CD4-positive, alpha-beta T cell treated with Interleukin-1 beta for 1 hour (primary cell): ENCODE results near the gene CHPF.
A peak's percentile ranks its signal among the peaks of the same experiment; 100 is the strongest.

ENCODE experiments used
- DNase-seq, 2 donors: peaks; one replicate each; pipeline ENCODE4 v3.0.0-alpha.2; 2020 to 2022

CHPF gene

DNA sequence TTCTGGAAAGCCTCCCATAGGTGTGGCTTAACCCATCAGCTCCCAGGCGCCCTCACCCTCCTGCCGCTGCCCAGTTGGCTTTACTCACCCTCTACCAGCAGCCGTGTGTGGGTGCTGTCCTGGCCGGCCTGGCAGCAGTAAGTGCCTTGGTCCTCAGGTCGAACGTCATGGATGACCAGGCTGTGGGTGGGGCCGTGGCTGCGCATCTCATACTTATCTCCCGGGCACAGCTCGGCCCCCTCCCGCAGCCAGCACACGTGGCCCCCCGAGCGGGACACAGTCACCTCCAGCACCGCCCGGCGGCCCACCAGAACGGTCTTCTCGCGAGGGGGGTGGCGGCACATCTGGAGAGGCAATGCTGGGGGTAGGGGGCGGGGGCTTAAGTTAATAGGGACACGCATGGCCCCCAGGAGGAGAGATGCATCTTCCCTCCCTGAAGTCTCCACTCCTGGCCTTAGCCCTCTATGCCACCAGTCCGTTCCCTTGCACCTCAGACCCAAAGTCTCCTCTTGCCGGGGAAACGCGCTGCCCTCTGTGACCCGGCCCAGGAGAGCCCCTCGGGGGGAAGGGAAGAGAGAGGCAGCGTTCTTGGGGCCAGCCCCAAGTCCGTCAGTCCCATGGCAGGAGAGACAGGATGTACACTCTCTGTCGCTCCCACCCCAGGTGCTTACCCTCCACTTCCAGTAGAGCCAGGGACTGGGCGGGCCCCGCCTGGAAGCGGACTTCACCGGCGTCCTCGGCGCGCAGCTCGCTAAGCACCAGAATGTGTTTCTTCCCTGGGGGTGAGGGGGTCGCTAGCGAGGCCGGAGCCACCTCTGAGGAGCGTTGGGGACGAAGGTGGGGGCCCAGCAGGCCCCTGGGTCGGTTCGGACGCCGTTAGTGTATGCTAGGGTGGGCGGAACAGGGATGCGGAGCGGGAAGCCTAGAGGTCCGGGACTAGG is 8.1 kb upstream of the CHPF start:
- DNase-seq: peak in 1 of 2 donors; percentile 25

DNA sequence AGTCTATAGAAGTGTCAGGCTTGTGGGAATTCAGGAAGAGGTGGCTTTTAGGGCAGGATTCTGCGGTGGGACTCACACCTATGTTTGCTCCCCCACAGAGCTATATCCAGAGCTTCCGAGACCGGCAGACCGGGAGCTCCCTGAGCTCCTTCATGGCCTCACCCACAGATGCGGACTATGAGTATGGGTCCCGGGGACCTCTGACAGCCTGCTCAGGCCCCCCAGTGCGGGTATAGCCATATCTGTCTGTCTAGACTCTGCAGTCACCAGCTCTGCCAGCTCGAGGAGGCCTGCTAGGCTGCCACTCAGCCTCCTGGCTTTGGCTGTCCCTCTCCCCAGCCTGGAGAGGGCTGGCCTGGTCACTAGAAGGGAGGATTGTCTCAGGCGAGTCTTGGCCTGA is 6.0 kb upstream of the CHPF start:
- DNase-seq: no peak

- DNase-seq: no peak
These were observed 5.4 kb upstream of the CHPF start for GRCh38 chr2:219548990-219549389.

- DNase-seq: no peak
These were observed 4.0 kb upstream of the CHPF start for GRCh38 chr2:219547621-219548020.

DNA sequence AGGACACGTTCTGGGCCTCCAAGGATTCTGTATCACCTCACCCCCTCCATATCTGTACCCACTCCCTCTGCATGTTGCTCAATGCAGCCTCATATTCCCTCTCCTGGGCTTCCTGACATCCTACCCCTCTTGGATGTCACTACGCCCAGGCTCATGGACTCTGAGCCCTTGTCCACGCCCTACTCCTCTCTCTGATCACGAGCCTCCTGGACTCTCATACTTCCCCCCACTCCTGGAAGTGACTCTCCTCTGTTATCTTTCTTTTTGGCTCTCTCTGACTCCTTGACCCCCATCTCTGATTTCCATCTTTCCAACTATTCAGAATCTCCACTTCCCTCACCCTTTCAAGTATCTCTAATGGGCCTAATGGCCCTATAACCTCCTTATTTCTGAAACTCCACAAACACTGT is 2.3 kb upstream of the CHPF start:
- DNase-seq: no peak

DNA sequence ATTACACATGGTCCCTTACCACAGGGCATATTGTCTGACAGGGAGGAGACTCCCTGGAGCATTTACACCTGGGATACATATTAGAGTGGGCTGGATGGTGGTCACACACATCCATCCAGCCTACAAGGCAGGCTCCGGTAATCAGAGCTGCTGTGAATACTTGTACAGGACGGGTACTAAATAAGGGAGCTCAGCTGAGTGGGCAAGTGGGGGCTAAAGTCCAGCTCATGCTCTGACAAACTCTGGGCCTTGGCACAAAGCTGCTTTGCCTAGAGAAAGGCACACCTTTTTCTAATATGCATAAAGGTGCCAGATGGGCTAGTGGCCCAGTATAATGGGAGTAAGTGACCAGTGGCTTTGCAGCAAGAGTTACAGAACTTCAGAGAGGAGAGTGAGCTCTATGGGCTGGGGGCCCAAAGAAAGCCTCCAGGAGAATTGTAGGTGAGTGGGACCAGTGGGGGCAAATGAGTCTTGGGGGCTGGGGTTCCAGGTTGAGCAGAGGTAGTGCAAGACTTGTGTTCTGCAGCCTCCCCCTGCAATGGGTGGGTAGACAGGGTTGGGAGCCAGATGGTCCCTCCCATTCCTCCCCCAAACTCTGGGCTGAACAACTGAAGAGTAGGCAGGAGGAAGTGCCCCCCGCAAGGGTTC is 1.8 kb upstream of the CHPF start:
- DNase-seq: no peak

DNA sequence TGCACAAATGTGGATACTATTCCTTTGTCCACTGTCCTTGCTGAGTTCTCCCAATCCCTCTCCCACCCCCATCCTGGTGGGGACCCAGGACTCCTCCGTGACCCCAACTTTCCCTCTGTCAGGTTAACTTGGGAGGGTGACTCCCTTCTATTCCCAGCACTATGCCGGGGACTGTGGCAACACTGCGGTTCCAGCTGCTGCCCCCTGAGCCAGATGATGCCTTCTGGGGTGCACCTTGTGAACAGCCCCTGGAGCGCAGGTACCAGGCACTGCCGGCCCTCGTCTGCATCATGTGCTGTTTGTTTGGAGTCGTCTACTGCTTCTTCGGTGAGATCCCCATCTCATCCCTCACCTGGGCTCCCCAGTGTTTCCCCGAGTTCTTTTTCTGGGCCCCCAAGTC is 958 bp upstream of the CHPF start:
- no peak for DNase-seq

GRCh38 chr2:219542931-219543595 is 546 bp downstream of the CHPF start:
- no peak for DNase-seq

- peak; percentile 87 to 91 for DNase-seq
These were observed 1.9 kb downstream of the CHPF start for GRCh38 chr2:219541611-219542180.

DNA sequence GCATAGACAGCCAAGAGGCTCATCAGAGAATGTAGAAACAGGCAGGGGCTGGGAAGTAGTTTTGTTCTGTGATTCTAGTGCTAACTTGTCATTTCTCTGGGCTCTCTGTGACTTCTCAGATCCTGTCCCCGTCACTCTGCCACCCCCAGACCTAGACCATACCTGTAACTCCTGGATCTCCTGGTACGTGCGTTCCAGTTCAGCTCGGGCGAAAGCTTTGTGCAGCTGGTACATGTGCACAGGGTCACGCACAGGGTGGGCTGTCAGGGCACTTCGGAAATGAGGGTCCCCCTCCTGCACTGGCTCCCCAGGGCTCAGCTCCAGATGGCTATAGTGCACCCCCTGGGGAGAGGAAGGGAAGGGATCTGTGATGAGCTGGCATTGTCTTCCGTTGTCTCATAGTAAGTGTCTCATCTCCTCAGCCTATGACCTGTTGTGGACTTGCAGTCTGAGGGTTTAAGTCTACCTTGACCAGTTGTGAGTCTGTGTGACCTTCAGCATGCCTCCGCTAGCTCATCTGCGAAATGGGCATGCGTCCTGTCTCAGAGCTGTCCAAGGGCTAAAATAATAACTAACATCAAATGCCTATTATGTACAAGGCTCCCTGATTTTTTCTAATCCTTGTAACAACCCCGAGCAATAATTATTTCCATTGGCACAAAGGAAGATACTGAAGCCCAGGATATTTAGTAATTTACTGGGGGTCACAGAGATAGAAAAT is 2.7 kb downstream of the CHPF start:
- no peak for DNase-seq

DNA sequence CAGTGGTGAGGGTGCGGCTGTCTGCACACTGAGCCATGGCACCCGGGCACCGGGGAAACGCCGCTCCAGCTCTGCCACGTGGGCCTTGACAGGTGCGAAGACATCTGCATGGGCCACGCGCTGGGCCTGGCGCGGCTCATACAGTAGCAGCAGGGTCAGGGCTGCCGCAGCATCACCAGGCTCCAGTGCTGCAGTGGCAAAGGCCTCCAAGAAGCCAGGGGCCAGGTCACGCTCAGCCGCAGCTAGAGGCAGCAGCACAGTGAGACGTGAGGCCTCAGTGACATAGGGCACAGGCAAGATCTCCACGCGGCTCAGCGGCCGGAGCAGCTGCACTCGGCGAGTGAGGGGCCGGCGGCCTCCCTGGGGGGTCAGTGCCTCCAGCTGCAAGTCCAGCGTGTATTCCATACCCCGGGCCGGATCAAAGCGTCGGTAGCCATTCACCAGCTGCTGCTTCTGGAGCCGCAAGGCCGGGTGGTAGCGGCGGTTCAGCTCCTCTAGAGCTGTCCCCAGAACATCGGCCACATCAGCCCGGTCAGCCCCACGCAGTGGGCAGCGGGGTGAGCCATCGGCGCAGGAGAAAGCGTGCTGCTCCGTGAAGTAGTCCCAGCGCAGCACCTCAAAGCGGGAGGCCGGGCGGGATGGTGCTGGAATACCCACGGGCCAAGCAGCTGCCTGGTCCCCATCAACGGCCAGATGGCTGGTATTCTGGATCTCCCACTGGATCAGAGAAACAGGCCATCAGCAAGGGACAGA is 3.5 kb downstream of the CHPF start:
- no peak for DNase-seq

GRCh38 chr2:219538956-219539788 is 4.4 kb downstream of the CHPF start:
- no peak for DNase-seq

- no peak for DNase-seq
These were observed 5.1 kb downstream of the CHPF start for GRCh38 chr2:219538504-219538951.

DNA sequence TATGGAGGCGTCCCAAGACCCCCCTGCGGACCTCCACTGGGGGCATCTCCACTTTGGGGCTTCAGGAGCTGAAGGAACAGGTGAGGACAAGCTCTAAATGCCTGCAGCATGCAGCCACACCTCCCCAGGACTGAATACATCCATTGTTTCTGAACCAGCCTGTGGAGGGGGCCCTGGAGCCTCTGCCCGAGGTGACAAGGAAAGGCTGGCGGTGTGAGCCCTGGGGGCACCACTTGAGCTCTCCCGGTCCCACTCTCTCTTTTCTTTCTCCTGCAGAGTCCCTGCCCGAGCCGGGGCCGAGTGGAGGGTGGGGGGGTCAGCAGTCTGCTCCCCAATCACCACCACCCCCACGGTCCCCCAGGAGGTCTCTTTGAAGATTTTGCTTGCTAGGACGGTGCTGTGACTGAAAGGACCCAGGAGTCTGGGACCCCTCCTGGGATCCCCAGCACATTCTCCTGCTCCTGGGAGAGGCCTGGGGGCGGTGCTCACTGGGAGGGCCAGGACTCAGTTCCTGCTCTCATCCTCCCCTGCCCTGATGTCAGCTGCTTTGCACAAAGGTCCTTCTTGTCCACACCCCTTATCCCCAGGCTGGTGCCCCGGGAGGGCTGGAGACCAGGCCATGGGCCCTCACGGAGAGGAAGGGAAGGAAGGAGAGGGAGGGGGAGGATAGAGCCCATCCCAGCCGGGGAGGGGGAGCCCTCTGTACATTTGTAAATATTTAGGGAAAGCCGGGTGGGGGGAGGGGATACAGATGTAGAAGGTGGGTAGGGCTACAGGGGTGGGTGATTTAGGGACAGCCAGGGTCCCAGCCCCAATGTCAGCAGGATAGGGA is 5.7 kb downstream of the CHPF start:
- no peak for DNase-seq

DNA sequence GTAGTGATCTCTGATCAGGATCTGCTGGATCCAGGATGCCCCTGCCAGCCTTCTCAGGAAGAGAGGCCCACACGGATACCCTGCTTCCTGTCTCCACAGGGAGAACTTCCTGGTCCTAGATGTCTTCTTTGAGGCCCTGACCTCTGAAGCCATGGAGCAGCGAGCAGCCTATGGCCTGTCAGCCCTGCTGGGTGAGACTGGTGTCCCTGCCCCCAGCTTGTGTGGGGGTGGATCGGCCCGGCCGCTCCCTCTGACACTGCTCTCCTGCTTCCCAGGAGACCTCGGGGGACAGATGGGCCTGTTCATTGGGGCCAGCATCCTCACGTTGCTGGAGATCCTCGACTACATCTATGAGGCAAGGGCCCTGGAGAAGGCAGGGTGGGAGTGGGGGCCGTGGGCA is 6.6 kb downstream of the CHPF start:
- DNase-seq: no peak

DNA sequence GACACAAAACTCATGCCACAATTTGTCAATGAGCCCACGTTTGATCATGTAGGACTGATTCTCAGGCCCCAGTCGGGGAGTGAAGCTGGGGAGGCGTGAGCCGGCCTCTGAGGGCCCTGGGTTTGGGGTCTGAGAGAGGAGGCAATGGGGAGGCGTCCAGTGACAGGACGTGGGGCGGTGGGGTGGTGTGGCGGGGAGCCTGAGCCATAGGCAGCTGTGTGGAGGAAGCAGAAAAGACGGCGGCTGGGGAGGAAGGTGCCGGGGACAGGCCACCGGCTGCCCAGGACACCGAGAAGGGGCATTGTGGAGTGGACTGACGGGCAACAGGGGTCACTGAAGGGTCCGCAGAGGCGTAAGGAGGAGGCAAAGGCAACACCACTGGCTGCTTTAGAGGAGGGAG is 7.2 kb downstream of the CHPF start:
- no peak for DNase-seq

DNA sequence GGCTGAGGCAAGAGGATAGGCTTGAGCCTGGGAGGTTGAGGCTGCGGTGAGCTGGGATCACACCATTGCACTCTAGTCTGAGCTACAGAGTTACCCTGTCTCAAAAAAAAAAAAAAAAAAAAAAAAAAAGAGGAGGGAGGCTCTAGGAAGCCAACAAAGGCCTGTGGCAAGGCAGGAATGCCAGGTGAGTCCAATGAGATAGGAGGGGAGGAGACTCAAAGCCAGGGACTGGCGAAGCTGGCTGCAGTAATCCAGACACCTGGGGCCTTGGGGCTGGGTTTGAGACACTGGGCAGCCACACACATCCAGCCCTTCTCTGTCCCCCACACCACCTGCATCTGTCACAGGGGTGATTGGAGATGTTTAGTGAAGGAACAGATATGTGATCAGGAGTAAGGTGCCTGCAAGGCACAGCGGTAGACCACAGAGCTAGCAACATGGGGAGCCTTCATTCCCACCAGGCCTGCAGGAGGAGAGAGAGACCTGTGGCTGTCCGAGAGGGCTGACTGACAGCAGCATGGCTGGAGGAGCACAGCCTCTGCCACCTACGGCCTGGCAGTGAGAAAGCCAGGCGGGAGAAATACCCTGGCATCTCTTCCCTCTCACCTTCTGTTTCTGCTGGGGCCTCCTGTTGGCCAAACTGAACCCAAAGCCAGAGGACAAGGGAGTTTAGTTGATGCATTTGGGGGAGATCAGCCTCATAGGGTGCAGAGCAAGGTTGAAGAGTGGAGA is 9.5 kb downstream of the CHPF start:
- no peak for DNase-seq

- DNase-seq: no peak
These were observed 11.3 kb downstream of the CHPF start for GRCh38 chr2:219532378-219532649.

DNA sequence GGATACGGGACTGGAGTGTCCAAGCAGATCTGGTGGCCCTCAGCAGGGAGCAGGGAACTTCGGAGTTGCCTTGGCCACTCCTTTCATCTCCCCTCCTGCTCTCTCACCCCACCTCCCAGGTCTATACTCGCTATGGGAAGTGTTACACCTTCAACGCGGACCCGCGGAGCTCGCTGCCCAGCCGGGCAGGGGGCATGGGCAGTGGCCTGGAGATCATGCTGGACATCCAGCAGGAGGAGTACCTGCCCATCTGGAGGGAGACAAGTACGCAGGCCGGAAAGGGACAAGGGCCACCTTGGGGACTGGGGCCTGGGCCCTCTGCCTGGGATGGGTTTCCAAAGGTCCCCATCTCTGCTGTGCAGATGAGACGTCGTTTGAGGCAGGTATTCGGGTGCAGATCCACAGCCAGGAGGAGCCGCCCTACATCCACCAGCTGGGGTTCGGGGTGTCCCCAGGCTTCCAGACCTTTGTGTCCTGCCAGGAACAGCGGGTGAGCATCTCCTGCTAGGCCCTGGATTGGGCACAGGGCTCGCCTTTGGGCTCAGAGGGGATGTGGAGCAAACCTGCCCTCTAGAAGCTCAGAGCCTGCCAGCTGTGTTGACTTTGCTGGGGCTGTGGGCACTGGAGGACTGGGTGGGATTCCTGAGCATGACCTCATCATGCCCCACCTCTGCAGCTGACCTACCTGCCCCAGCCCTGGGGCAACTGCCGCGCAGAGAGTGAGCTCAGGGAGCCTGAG is 11.8 kb downstream of the CHPF start:
- no peak for DNase-seq
